Mononuclear cell (primary cell): ENCODE measurements around the gene CDY2A. TPM values are rescaled to one million over a fixed set of nuclear protein-coding genes. Genes with fewer than 3 reads are reported as not detected.
"Not testable (repeated sequence)": the region's sequence is repeated elsewhere in the genome, so short reads cannot be mapped to it uniquely, and the experiment has no call there.

Experiments used
- H3K27me3 ChIP-seq: 2 replicates; pipeline ENCODE4 v1.6.0; 2011; ENCODE audit warnings: low read length, control low read depth; ENCODE audit not compliant: insufficient read depth
- H3K4me1 ChIP-seq: 2 replicates; pipeline ENCODE4 v1.5.1; 2011; ENCODE audit warnings: mild to moderate bottlenecking, low read length, control low read depth; ENCODE audit not compliant: insufficient read depth
- H3K4me3 ChIP-seq: 2 replicates; pipeline ENCODE4 v1.5.1; 2011; ENCODE audit warnings: mild to moderate bottlenecking, low read length, moderate library complexity
- H3K9me3 ChIP-seq: 2 replicates; pipeline ENCODE4 v1.5.1; 2011; ENCODE audit warnings: low read depth, mild to moderate bottlenecking, control low read depth, low read length
- total RNA-seq: library from RNA; depleted of rRNA; stranded (reverse); fragments of >200 nt; gene quantifications from one replicate; pipeline ENCODE4 v1.2.3, GENCODE V29; 2012

The CDY2A gene
- not detected for total RNA-seq

GRCh38 chrY:18025487-18025886 lies at the start of gene CDY2A:
TSS of gene CDY2A (plus strand) at chrY:18025787. CDS start at chrY:18026115, 328 bp downstream.
- not testable (repeated sequence) for H3K9me3 ChIP-seq, H3K4me1 ChIP-seq, H3K4me3 ChIP-seq, H3K27me3 ChIP-seq

GRCh38 chrY:17997586-17997985 lies 28.0 kb upstream of the CDY2A start:
- not testable (repeated sequence) for H3K4me3 ChIP-seq, H3K27me3 ChIP-seq, H3K4me1 ChIP-seq, H3K9me3 ChIP-seq

GRCh38 chrY:17998266-17998665 lies 27.3 kb upstream of the CDY2A start:
- not testable (repeated sequence) for H3K4me1 ChIP-seq, H3K9me3 ChIP-seq, H3K4me3 ChIP-seq, H3K27me3 ChIP-seq

- H3K9me3 ChIP-seq, H3K4me3 ChIP-seq, H3K4me1 ChIP-seq, H3K27me3 ChIP-seq: not testable (repeated sequence)
These were observed 1.7 kb upstream of the CDY2A start for GRCh38 chrY:18023897-18024296.

GRCh38 chrY:18028845-18029244 lies 3.3 kb downstream of the CDY2A start:
- H3K9me3 ChIP-seq, H3K4me1 ChIP-seq, H3K4me3 ChIP-seq, H3K27me3 ChIP-seq: not testable (repeated sequence)

- H3K4me3 ChIP-seq, H3K27me3 ChIP-seq, H3K9me3 ChIP-seq, H3K4me1 ChIP-seq: not testable (repeated sequence)
These were observed 4.6 kb downstream of the CDY2A start for GRCh38 chrY:18030178-18030577.

GRCh38 chrY:18034100-18034814 lies 8.7 kb downstream of the CDY2A start:
- not testable (repeated sequence) for H3K9me3 ChIP-seq, H3K27me3 ChIP-seq, H3K4me1 ChIP-seq, H3K4me3 ChIP-seq

GRCh38 chrY:18034864-18035263 lies 9.3 kb downstream of the CDY2A start:
- H3K4me1 ChIP-seq, H3K4me3 ChIP-seq, H3K9me3 ChIP-seq, H3K27me3 ChIP-seq: not testable (repeated sequence)

GRCh38 chrY:18044990-18045389 lies 19.4 kb downstream of the CDY2A start:
- H3K9me3 ChIP-seq, H3K4me3 ChIP-seq, H3K4me1 ChIP-seq, H3K27me3 ChIP-seq: not testable (repeated sequence)

- H3K27me3 ChIP-seq, H3K9me3 ChIP-seq, H3K4me1 ChIP-seq, H3K4me3 ChIP-seq: not testable (repeated sequence)
These were observed 22.8 kb downstream of the CDY2A start for GRCh38 chrY:18048149-18049040.

- not testable (repeated sequence) for H3K27me3 ChIP-seq, H3K4me3 ChIP-seq, H3K9me3 ChIP-seq, H3K4me1 ChIP-seq
These were observed 23.5 kb downstream of the CDY2A start for GRCh38 chrY:18049061-18049460.

GRCh38 chrY:18056473-18056872 lies 30.9 kb downstream of the CDY2A start:
- H3K27me3 ChIP-seq, H3K9me3 ChIP-seq, H3K4me3 ChIP-seq, H3K4me1 ChIP-seq: not testable (repeated sequence)

- not testable (repeated sequence) for H3K9me3 ChIP-seq, H3K4me3 ChIP-seq
These were observed 47.9 kb downstream of the CDY2A start for GRCh38 chrY:18073464-18073863.

More at GRCh38 chrY:18073464-18073863, 47.9 kb downstream of the CDY2A start:
- H3K4me1 ChIP-seq, H3K27me3 ChIP-seq: not testable (repeated sequence)
